Tibial nerve (tissue), 3 donors: Measurements from ENCODE around the gene MEPE.

Experiments used
- CTCF ChIP-seq, 5 experiments: fragments of 200-600 bp in 3 of 5; fragments of 450-650 bp in 2 of 5; sonication (generic) in 3 of 5; IDR thresholded peaks; one replicate each; pipeline ENCODE4 v1.5.1; 2016 to 2019; ENCODE audit warnings: antibody characterized with exemption in 5 of 5, mild to moderate bottlenecking in 3 of 5, moderate library complexity in 2 of 5
- POLR2A ChIP-seq, 2 donors: fragments of 450-650 bp; IDR thresholded peaks; one replicate each; pipeline ENCODE4 v1.6.1; 2017; ENCODE audit warnings: antibody characterized with exemption in 2 of 2, mild to moderate bottlenecking in 2 of 2, moderate library complexity in 2 of 2

- TF ChIP-seq CTCF (IDR thresholded peaks at IDR 0.05) (no peak), POLR2A (IDR thresholded peaks at IDR 0.05) (no peak)
These were observed 26.2 kb upstream of the MEPE start for GRCh38 chr4:87806520-87806919.
